ENCODE measurements around the gene NKD2.

DNA sequence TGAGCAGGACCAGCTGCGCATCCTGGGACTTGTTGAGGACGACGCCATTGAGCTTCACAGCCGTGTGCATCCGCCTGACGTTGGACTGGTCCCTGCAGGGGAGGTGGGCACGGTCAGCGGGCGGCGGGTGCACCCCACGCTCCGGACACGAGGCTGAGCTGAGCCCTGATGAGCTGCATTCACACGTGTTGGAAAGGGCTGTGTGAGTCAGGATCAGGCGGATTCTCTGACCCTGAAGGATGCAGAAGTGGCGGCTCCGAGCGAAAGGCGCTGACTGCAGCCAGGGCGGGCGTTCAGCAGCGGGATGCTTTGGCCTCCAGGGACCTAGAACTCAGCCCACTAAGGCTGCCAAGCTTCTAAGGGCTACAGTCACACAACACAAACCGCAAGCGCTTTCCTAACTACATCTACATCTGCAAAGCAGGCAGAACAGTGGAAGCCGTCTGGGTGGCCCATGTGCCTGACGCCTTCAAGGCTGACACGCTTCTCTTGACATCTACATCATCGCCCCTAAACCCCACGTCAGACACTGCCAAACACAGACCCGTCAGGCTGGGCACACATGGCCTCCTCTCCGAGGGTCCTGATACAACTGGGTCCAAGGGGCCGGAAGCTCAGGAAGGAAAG is 44.9 kb downstream of the NKD2 start:
- no peak for TF ChIP-seq EZH2 (IDR thresholded peaks at IDR 0.05; ENCODE audit: low read length)
- TF ChIP-seq, protein P1, sequence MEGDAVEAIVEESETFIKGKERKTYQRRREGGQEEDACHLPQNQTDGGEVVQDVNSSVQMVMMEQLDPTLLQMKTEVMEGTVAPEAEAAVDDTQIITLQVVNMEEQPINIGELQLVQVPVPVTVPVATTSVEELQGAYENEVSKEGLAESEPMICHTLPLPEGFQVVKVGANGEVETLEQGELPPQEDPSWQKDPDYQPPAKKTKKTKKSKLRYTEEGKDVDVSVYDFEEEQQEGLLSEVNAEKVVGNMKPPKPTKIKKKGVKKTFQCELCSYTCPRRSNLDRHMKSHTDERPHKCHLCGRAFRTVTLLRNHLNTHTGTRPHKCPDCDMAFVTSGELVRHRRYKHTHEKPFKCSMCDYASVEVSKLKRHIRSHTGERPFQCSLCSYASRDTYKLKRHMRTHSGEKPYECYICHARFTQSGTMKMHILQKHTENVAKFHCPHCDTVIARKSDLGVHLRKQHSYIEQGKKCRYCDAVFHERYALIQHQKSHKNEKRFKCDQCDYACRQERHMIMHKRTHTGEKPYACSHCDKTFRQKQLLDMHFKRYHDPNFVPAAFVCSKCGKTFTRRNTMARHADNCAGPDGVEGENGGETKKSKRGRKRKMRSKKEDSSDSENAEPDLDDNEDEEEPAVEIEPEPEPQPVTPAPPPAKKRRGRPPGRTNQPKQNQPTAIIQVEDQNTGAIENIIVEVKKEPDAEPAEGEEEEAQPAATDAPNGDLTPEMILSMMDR (optimal IDR thresholded peaks at IDR 0.05 in 1 of 3, IDR thresholded peaks at IDR 0.05 in 1 of 3, conservative IDR thresholded peaks at IDR 0.05 in 1 of 3; ENCODE audit: extremely low read depth in 1 of 3, insufficient read depth in 2 of 3, low read length in 3 of 3), result peak in 1 of 3 experiments; percentile 2
